HEK293 (cell line): ENCODE measurements around the gene DRC7.

Experiments
- CTCF ChIP-seq: fragments of 450-650 bp; formaldehyde crosslinking; IDR thresholded peaks from 2 replicates; pipeline ENCODE4 v1.5.1; 2016; ENCODE audit warnings: missing biosample characterization, missing genetic modification characterization
- SETDB1 ChIP-seq: IDR thresholded peaks from one replicate; pipeline ENCODE4 v1.6.1; 2017; ENCODE audit warnings: mild to moderate bottlenecking, low read length, moderate library complexity, mixed read lengths; ENCODE audit not compliant: insufficient read length
- YY1 ChIP-seq: fragments of 450-650 bp; formaldehyde crosslinking; IDR thresholded peaks from 2 replicates; pipeline ENCODE4 v1.5.1; 2018; ENCODE audit warnings: missing biosample characterization, missing genetic modification characterization
- ZNF10 ChIP-seq: fragments of 450-650 bp; formaldehyde crosslinking; IDR thresholded peaks from 2 replicates; pipeline ENCODE4 v1.5.1; 2017; ENCODE audit warnings: missing biosample characterization, missing genetic modification characterization
- ZNF23 ChIP-seq: fragments of 450-650 bp; formaldehyde crosslinking; IDR thresholded peaks from 2 replicates; pipeline ENCODE4 v1.5.1; 2016; ENCODE audit warnings: missing biosample characterization, missing genetic modification characterization, borderline replicate concordance
- ZNF623 ChIP-seq: fragments of 450-650 bp; formaldehyde crosslinking; IDR thresholded peaks from 2 replicates; pipeline ENCODE4 v1.5.1; 2016; ENCODE audit warnings: missing biosample characterization, missing genetic modification characterization
- ZNF677 ChIP-seq: fragments of 450-650 bp; IDR thresholded peaks from 2 replicates; pipeline ENCODE4 v1.5.0; 2018; ENCODE audit warnings: missing biosample characterization, mild to moderate bottlenecking, missing genetic modification characterization, moderate library complexity
- ZSCAN30 ChIP-seq: fragments of 450-650 bp; IDR thresholded peaks from 2 replicates; pipeline ENCODE4 v1.5.1; 2018; ENCODE audit warnings: missing biosample characterization, mild to moderate bottlenecking, missing genetic modification characterization, moderate library complexity
- TF ChIP-seq, protein P1 (sequence below): fragments of 450-650 bp; formaldehyde crosslinking; IDR thresholded peaks from 2 replicates; pipeline ENCODE4 v1.5.1; 2016; ENCODE audit warnings: missing biosample characterization, missing genetic modification characterization, low read depth
- TF ChIP-seq, protein P2 (sequence below): fragments of 450-650 bp; formaldehyde crosslinking; IDR thresholded peaks from 2 replicates; pipeline ENCODE4 v1.5.1; 2016; ENCODE audit warnings: missing biosample characterization, missing genetic modification characterization
- TF ChIP-seq, protein P3 (sequence below): fragments of 450-650 bp; formaldehyde crosslinking; IDR thresholded peaks from 2 replicates; pipeline ENCODE4 v1.5.1; 2016; ENCODE audit warnings: missing biosample characterization, missing genetic modification characterization

DNA sequence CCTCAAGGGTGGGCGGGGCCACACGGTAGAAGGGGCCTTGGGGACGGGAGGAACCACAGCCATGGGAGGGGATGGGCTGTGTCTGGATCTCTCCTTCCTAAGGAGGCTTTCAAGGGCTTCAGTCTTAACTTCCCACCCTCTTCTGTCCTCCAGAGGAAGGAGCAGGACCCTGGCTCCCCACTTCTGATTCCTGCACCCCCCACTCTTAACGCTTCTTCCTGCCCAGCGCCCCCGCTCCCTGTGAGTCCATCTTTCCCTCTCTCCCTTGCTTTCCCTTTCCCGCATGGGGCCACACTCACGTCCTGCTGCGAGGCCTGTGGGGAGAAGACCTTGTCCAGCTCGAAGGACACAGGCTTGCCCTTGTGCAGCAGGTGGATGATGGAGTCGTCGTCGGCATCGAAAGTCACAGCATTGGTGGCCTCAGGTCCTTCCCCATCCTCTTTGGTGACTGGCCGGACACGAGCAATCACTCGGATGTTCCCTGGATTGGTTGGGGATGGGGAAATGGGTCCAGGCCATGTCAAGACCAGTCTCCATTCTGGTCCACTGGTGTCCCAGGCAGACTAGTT lies 70.6 kb downstream of the DRC7 start:
- TF ChIP-seq ZNF677 (no peak), ZNF23 (no peak), CTCF (tag by site-specific recombination) (no peak), YY1 (no peak), ZSCAN30 (no peak), SETDB1 (no peak), ZNF10 (no peak), ZNF623 (no peak)
- TF ChIP-seq, protein P1, sequence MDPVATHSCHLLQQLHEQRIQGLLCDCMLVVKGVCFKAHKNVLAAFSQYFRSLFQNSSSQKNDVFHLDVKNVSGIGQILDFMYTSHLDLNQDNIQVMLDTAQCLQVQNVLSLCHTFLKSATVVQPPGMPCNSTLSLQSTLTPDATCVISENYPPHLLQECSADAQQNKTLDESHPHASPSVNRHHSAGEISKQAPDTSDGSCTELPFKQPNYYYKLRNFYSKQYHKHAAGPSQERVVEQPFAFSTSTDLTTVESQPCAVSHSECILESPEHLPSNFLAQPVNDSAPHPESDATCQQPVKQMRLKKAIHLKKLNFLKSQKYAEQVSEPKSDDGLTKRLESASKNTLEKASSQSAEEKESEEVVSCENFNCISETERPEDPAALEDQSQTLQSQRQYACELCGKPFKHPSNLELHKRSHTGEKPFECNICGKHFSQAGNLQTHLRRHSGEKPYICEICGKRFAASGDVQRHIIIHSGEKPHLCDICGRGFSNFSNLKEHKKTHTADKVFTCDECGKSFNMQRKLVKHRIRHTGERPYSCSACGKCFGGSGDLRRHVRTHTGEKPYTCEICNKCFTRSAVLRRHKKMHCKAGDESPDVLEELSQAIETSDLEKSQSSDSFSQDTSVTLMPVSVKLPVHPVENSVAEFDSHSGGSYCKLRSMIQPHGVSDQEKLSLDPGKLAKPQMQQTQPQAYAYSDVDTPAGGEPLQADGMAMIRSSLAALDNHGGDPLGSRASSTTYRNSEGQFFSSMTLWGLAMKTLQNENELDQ (tag by site-specific recombination): no peak
- TF ChIP-seq, protein P2, sequence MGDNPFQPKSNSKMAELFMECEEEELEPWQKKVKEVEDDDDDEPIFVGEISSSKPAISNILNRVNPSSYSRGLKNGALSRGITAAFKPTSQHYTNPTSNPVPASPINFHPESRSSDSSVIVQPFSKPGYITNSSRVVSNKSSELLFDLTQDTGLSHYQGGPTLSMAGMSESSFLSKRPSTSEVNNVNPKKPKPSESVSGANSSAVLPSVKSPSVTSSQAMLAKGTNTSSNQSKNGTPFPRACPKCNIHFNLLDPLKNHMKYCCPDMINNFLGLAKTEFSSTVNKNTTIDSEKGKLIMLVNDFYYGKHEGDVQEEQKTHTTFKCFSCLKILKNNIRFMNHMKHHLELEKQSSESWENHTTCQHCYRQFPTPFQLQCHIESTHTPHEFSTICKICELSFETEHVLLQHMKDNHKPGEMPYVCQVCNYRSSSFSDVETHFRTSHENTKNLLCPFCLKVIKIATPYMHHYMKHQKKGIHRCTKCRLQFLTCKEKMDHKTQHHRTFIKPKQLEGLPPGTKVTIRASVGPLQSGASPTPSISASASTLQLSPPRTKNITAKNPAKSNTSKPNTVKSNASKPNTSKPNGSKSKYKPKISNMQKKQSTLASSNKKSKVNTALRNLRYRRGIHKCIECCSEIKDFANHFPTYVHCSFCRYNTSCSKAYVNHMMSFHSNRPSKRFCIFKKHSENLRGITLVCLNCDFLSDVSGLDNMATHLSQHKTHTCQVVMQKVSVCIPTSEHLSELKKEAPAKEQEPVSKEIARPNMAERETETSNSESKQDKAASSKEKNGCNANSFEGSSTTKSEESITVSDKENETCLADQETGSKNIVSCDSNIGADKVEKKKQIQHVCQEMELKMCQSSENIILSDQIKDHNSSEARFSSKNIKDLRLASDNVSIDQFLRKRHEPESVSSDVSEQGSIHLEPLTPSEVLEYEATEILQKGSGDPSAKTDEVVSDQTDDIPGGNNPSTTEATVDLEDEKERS (tag by site-specific recombination): no peak
- TF ChIP-seq, protein P3, sequence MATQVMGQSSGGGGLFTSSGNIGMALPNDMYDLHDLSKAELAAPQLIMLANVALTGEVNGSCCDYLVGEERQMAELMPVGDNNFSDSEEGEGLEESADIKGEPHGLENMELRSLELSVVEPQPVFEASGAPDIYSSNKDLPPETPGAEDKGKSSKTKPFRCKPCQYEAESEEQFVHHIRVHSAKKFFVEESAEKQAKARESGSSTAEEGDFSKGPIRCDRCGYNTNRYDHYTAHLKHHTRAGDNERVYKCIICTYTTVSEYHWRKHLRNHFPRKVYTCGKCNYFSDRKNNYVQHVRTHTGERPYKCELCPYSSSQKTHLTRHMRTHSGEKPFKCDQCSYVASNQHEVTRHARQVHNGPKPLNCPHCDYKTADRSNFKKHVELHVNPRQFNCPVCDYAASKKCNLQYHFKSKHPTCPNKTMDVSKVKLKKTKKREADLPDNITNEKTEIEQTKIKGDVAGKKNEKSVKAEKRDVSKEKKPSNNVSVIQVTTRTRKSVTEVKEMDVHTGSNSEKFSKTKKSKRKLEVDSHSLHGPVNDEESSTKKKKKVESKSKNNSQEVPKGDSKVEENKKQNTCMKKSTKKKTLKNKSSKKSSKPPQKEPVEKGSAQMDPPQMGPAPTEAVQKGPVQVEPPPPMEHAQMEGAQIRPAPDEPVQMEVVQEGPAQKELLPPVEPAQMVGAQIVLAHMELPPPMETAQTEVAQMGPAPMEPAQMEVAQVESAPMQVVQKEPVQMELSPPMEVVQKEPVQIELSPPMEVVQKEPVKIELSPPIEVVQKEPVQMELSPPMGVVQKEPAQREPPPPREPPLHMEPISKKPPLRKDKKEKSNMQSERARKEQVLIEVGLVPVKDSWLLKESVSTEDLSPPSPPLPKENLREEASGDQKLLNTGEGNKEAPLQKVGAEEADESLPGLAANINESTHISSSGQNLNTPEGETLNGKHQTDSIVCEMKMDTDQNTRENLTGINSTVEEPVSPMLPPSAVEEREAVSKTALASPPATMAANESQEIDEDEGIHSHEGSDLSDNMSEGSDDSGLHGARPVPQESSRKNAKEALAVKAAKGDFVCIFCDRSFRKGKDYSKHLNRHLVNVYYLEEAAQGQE (tag by site-specific recombination): no peak
